Fibroblast of skin of abdomen (primary cell): Measurements from ENCODE around the gene DENND4A.
"Not testable (repeated sequence)": the region's sequence is repeated elsewhere in the genome, so short reads cannot be mapped to it uniquely, and the experiment has no call there.

Source experiments
- DNase-seq: peaks from one replicate; pipeline ENCODE4 v3.0.0-alpha.2; 2013

DENND4A gene

GRCh38 chr15:65752151-65752700, 39.9 kb downstream of the DENND4A start:
- peak; percentile 58 for DNase-seq

GRCh38 chr15:65751431-65751830, 40.7 kb downstream of the DENND4A start:
- no peak for DNase-seq

- DNase-seq, result no peak
Measured at GRCh38 chr15:65747265-65747664, 44.8 kb downstream of the DENND4A start.

GRCh38 chr15:65743637-65744252, 48.3 kb downstream of the DENND4A start:
- no peak for DNase-seq

GRCh38 chr15:65740148-65740547, 51.9 kb downstream of the DENND4A start:
- no peak for DNase-seq

GRCh38 chr15:65738649-65739048, 53.4 kb downstream of the DENND4A start:
- DNase-seq, result no peak

GRCh38 chr15:65733599-65733998, 58.5 kb downstream of the DENND4A start:
- DNase-seq, result not testable (repeated sequence)

- DNase-seq, result no peak
Measured at GRCh38 chr15:65732698-65733097, 59.4 kb downstream of the DENND4A start.

GRCh38 chr15:65731926-65732325, 60.2 kb downstream of the DENND4A start:
- peak; percentile 2 for DNase-seq

GRCh38 chr15:65730549-65731172, 61.4 kb downstream of the DENND4A start:
- DNase-seq, result peak; percentile 25

GRCh38 chr15:65724464-65725215, 67.5 kb downstream of the DENND4A start:
- no peak for DNase-seq

- no peak for DNase-seq
Measured at GRCh38 chr15:65723876-65724275, 68.2 kb downstream of the DENND4A start.

- DNase-seq, result no peak
Measured at GRCh38 chr15:65722191-65722590, 69.9 kb downstream of the DENND4A start.

- no peak for DNase-seq
Measured at GRCh38 chr15:65712415-65712814, 79.7 kb downstream of the DENND4A start.

- no peak for DNase-seq
Measured at GRCh38 chr15:65695081-65695480, 97.0 kb downstream of the DENND4A start.

GRCh38 chr15:65690778-65691177, 101.3 kb downstream of the DENND4A start:
- DNase-seq, result no peak

- DNase-seq, result no peak
Measured at GRCh38 chr15:65690173-65690572, 101.9 kb downstream of the DENND4A start.

GRCh38 chr15:65688462-65688861, 103.6 kb downstream of the DENND4A start:
- no peak for DNase-seq

GRCh38 chr15:65682404-65682911, 109.6 kb downstream of the DENND4A start:
- DNase-seq, result no peak

GRCh38 chr15:65680544-65680943, 111.5 kb downstream of the DENND4A start:
- DNase-seq, result no peak

- DNase-seq, result no peak
Measured at GRCh38 chr15:65676123-65676522, 116.0 kb downstream of the DENND4A start.

- DNase-seq, result no peak
Measured at GRCh38 chr15:65675551-65675950, 116.5 kb downstream of the DENND4A start.

GRCh38 chr15:65666257-65666656, 125.8 kb downstream of the DENND4A start:
- DNase-seq, result peak; percentile 41
